Measurements from ENCODE around the gene FEM1A.

DNA sequence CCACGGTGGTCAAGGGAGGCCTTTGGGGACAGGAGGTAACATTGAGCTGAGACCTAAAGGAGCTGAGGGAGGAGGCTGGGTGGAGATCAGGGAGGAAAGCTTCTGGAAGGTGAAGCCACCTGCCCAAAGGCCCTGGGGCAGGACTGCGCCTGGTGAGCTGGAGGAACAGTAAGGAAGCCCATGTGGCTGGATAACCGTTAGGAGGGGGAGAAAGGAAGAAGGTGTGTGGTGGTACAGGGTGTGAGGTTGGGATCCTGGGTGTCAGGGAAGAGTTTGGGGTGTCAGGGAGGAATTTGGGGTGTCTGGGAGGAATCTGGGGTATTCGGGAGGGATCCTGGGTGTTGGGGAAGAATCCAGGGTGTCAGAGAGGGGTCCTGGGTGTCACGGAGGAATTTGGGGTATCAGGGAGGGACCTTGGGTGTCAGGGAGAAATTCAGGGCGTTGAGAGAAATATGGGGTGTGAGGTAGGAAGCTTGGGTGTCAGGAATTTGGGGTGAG lies 39.3 kb downstream of the FEM1A start:
- no peak for TF ChIP-seq CTCF (IDR thresholded peaks at IDR 0.05; ENCODE audit: low read depth, low read length)
- no peak for TF ChIP-seq EZH2phosphoT487 (IDR thresholded peaks at IDR 0.05; ENCODE audit: low read depth)

Measured in OCI-LY3 (cell line).